Measurements from ENCODE around the gene PRKAR1B.
A peak's percentile ranks its signal among the peaks of the same experiment; 100 is the strongest.

Gene PRKAR1B

GRCh38 chr7:586494-586893 lies 140.6 kb downstream of the PRKAR1B start:
- no peak for DNase-seq (ENCODE audit: low spot score)

GRCh38 chr7:585873-586272 lies 141.2 kb downstream of the PRKAR1B start:
- DNase-seq (ENCODE audit: low spot score): no peak

GRCh38 chr7:585229-585711 lies 141.8 kb downstream of the PRKAR1B start:
- DNase-seq (ENCODE audit: low spot score): peak; percentile 87

DNA sequence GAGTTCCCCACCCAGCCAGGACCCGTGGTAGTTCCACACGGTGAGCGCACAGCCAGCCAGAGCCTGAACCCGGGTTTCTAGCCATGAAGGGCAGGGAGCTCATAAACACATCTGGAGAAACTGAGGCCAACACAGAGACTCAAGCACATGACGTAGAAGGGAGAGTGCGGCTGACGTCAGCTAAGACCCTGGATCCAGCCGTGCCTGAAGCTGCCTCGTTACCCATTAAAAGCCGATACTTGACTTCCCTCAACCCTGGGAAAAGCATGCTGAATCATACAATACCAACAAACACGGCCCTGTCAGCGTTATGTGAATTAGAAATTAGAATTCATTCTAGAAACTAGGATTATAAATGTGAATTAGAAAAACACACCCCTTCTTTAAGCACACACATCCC lies 142.3 kb downstream of the PRKAR1B start:
- DNase-seq (ENCODE audit: low spot score): no peak

DNA sequence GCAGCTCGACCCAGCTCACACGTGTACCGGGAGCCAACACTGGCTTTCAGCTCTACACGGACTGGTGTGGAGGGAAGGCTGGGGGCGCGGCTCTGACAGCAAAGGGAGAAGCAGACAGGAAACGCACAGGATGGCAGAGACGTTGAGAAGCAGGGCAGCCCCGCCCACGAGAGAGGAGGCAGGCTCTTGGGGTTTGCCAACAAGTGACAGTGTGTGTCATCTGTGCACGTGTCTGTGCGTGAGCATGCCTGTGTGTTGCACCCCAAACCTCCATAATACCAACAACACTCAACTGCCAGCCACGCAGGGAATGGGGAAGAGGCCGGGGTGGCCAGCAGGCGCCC lies 143.0 kb downstream of the PRKAR1B start:
- DNase-seq (ENCODE audit: low spot score): peak; percentile 94

- DNase-seq (ENCODE audit: low spot score): no peak
Observed at GRCh38 chr7:583410-584121, 143.5 kb downstream of the PRKAR1B start.

DNA sequence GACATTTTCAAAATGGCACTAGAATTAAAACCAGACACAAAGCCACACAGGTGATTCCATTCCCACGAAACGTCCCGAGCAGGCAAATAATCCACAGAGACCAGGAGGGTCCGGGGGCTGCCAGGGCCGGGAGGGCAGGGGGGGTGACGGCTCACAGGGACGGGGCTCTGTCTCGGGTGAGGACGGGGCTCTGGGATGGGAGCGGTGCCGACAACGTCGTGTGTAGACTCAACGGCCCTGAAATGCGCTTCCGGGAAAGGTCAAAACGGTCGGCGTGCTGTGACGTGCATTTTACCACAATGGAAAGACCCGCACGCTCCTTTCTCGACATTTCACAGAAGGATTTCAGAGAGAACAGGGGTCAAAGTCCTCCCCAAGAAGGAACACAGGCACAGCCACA lies 144.2 kb downstream of the PRKAR1B start:
- DNase-seq (ENCODE audit: low spot score): no peak

- no peak for DNase-seq (ENCODE audit: low spot score)
Observed at GRCh38 chr7:582081-582835, 144.8 kb downstream of the PRKAR1B start.

DNA sequence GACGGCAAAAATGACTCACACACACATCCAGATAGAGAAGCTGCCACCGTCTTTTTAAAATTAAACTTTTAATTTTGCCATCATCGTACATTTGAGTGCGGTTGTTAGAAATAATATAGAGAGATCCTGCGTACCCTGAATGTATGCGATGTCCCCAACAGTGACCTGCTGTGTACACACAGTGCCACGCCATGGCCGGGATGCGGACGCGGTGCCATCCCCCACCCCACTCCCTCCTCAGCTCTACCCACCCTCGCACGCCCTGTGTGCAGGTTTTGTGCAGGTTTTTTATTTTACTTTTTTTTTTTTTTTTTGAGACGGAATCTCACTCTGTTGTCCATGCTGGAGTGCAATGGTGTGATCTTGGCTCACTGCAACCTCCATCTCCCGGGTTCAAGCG lies 148.7 kb downstream of the PRKAR1B start:
- DNase-seq (ENCODE audit: low spot score): no peak

- no peak for DNase-seq (ENCODE audit: low spot score)
Observed at GRCh38 chr7:577741-578370, 149.2 kb downstream of the PRKAR1B start.

GRCh38 chr7:577278-577665 lies 149.8 kb downstream of the PRKAR1B start:
- no peak for DNase-seq (ENCODE audit: low spot score)

DNA sequence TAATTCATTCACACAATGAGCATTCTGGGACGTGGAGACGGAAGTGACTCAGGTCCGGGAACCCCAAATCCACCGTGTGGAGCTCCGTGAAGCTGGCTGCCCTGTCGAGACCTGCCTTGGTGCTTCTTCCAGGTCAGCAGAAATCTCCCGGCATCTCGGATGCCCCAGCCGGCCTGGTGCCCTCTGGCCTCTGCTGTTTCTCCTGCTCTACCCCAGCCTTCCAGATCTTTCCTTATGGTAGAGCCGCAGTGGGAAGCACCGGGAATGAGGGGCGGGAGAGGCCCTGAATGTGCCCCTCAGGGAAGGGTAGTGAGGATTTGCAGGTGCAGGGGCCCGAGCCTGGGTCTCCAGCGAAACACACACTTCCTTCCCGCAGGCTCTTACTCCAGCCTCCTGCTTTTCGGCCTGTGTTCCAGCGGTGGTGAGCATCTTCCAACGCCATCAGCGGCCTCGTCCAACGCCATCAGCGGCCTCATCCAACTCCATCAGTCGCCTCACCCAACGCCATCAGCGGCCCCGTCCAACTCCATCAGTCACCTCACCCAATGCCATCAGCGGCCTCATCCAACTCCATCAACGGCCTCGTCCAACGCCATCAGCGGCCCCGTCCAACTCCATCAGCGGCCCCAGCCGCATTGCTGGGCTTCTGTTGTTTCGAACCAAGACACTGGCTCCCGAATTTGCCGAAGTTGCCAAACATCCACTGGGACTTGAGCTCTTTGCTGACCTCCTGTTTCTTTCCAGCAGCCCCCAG lies 150.4 kb downstream of the PRKAR1B start:
- no peak for DNase-seq (ENCODE audit: low spot score)

DNA sequence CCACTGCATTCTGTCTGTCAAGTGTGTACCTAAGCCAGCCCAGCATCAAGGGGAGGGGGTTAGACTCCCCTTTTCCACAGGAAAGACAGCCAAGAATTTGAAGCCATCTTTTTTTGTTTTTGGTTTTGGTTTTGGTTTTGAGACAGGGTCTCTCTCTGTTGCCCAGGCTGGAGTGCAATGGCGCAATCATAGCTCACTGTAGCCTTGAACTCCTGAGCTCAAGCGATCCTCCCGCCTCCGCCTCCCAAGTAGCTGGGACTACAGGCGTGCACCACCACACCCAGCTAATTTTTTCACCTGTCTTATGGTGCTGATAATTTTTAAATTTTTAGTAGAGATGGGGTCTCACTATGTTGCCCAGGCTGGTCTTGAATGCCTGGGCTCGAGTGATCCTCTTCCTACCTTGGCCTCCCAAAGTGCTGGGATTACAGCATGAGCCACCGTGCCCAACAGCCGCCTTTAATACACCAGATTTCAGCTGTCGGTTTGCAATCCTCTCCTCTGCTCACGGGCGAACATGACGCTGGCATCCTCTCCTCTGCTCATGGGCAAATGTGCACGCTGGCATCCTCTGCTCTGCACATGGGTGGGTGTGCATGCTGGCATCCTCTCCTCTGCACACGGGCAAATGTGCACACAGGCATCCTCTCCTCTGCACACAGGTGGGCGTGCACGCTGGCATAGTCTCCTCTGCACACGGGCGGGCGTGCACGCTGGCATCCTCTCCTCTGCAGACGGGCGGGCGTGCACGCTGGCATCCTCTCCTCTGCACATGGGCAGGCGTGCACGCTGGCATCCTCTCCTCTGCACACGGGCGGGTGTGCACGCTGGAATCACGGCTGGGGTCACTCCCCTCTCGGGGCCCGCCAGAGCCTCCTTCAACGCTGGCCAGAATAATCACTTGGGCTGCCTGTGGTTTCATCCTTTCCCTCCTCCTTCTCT lies 151.4 kb downstream of the PRKAR1B start:
- DNase-seq (ENCODE audit: low spot score): no peak

DNA sequence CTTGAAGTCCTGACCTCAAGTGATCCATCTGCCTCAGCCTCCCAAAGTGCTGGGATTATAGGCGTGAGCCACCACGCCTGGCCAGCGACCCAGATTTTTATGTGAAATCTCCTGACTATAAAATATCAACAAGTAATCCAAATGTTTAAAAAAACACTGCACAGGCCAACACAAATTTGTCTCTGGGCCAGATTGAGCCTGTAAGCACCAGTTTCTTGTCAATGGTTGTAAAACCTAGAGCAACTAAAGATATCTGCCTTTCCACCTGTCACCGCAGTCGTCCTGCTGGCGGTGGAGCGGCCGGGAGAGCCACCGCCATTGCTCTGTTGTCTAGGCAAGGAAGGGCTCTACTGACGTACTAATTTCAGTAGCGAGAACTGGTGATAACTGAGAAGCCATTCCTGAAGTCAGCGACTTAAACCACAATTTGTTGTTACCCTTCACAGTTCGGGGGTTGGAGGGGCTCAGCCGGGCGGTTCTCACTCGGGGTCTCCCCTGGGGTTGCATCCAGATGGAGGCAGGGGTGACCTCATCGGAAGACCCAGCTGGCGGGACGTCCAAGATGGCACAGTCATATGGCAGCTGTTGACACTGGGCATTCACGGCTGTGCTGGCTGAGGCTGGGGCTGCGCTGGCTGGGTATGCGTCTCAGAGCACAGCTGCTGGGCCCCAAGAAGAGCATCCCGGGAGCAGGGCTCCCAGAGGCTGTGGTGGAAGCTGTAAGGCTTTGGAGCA lies 152.3 kb downstream of the PRKAR1B start:
- DNase-seq (ENCODE audit: low spot score): no peak

- no peak for DNase-seq (ENCODE audit: low spot score)
Observed at GRCh38 chr7:573933-574381, 153.1 kb downstream of the PRKAR1B start.

- DNase-seq (ENCODE audit: low spot score): no peak
Observed at GRCh38 chr7:573269-573932, 153.7 kb downstream of the PRKAR1B start.

GRCh38 chr7:572416-573268 lies 154.4 kb downstream of the PRKAR1B start:
- no peak for DNase-seq (ENCODE audit: low spot score)

- no peak for DNase-seq (ENCODE audit: low spot score)
Observed at GRCh38 chr7:571718-572415, 155.2 kb downstream of the PRKAR1B start.

Data from activated CD4-positive, alpha-beta T cell treated with anti-CD3 and anti-CD28 coated beads, Interleukin-2, Interleukin-4, amounts not matched to agents 100 ng/mL and 50 ng/mL, durations not matched to agents 16 hours and 8 hours (primary cell).